Measurements from ENCODE around the gene PLPPR1. TPM values are rescaled to one million over a fixed set of nuclear protein-coding genes. Genes with fewer than 3 reads are reported as not detected.

PLPPR1 gene
- total and polyA plus RNA-seq, 2 of the 13 experiments (the other 11 are each of a cell fraction or from before 2014, with no cell fraction given) = 16.0 to 84.7 TPM

GRCh38 chr9:101366038-101366756, 337.7 kb downstream of the PLPPR1 start (continued):
- TF ChIP-seq TOPORS (CRISPR knock-in tag; IDR thresholded peaks at IDR 0.05) (no peak), ASH2L (IDR thresholded peaks at IDR 0.05; ENCODE audit: insufficient read length, low read depth, low read length) (peak; percentile 64), ELF4 (CRISPR knock-in tag; IDR thresholded peaks at IDR 0.05; ENCODE audit: borderline replicate concordance) (no peak), ZNF510 (CRISPR knock-in tag; IDR thresholded peaks at IDR 0.05; ENCODE audit: low read depth) (0 out of 2 replicates have a peak, but pooled peaks have one; percentile 69), REXO4 (CRISPR knock-in tag; IDR thresholded peaks at IDR 0.05; ENCODE audit: borderline replicate concordance) (no peak), NR2F1 (CRISPR knock-in tag; IDR thresholded peaks at IDR 0.05) (peak in 1 of 2 experiments; percentile 15; a peak in 1 of 4 replicates), IRF2 (CRISPR knock-in tag; IDR thresholded peaks at IDR 0.05) (0 out of 2 replicates have a peak, but pooled peaks have one; percentile 14), ZMYM4 (CRISPR knock-in tag; IDR thresholded peaks at IDR 0.05) (peak; percentile 61; the same call in 1 of the 2 replicates), ZNF792 (CRISPR knock-in tag; IDR thresholded peaks at IDR 0.05) (0 out of 2 replicates have a peak, but pooled peaks have one; percentile 16), NAIF1 (CRISPR knock-in tag; IDR thresholded peaks at IDR 0.05; ENCODE audit: borderline replicate concordance) (no peak), RFXAP (CRISPR knock-in tag; IDR thresholded peaks at IDR 0.05; ENCODE audit: borderline replicate concordance) (no peak; the same call in 1 of the 2 replicates), ZFP62 (CRISPR knock-in tag; IDR thresholded peaks at IDR 0.05) (no peak), ZBTB34 (CRISPR knock-in tag; IDR thresholded peaks at IDR 0.05) (0 out of 2 replicates have a peak, but pooled peaks have one; percentile 14), GATAD2A (CRISPR knock-in tag; IDR thresholded peaks at IDR 0.05) (peak; percentile 60), JUN (CRISPR knock-in tag; IDR thresholded peaks at IDR 0.05) (0 out of 2 replicates have a peak, but pooled peaks have one; percentile 21), ZBTB20 (CRISPR knock-in tag; IDR thresholded peaks at IDR 0.05; ENCODE audit: borderline replicate concordance, low read depth) (no peak), HOXA5 (CRISPR knock-in tag; IDR thresholded peaks at IDR 0.05) (0 out of 2 replicates have a peak, but pooled peaks have one; percentile 51), BRCA1 (CRISPR knock-in tag; IDR thresholded peaks at IDR 0.05) (peak; percentile 55; the same call in 1 of the 2 replicates), XBP1 (CRISPR knock-in tag; IDR thresholded peaks at IDR 0.05) (no peak), MBD4 (IDR thresholded peaks at IDR 0.05; ENCODE audit: borderline replicate concordance, low read length) (0 out of 2 replicates have a peak, but pooled peaks have one; percentile 54), ZNF205 (CRISPR knock-in tag; IDR thresholded peaks at IDR 0.05) (no peak), EP300 (IDR thresholded peaks at IDR 0.05; ENCODE audit: low read depth in 2 of 2, low read length in 2 of 2) (peak in 1 of 2 experiments; percentile 44; a peak in 1 of 4 replicates), EP300 (CRISPR knock-in tag; IDR thresholded peaks at IDR 0.05; ENCODE audit: borderline replicate concordance) (no peak), POGZ (CRISPR knock-in tag; IDR thresholded peaks at IDR 0.05) (peak; percentile 60), KLF9 (CRISPR knock-in tag; IDR thresholded peaks at IDR 0.05; ENCODE audit: low read depth) (peak; percentile 84; the same call in 1 of the 2 replicates), BATF2 (CRISPR knock-in tag; IDR thresholded peaks at IDR 0.05) (no peak), ZNF720 (CRISPR knock-in tag; IDR thresholded peaks at IDR 0.05) (no peak), ZNF414 (CRISPR knock-in tag; IDR thresholded peaks at IDR 0.05) (no peak; the same call in 1 of the 2 replicates)
